Measurements from ENCODE around the gene TFDP2. TPM values are rescaled to one million over a fixed set of nuclear protein-coding genes. Genes with fewer than 3 reads are reported as not detected.
A peak's percentile ranks its signal among the peaks of the same experiment; 100 is the strongest.

TFDP2 gene, protein sequence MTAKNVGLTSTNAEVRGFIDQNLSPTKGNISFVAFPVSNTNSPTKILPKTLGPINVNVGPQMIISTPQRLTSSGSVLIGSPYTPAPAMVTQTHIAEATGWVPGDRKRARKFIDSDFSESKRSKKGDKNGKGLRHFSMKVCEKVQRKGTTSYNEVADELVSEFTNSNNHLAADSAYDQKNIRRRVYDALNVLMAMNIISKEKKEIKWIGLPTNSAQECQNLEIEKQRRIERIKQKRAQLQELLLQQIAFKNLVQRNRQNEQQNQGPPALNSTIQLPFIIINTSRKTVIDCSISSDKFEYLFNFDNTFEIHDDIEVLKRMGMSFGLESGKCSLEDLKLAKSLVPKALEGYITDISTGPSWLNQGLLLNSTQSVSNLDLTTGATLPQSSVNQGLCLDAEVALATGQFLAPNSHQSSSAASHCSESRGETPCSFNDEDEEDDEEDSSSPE
- 41.3 TPM for total RNA-seq
- long read RNA-seq, full-length matches to known transcripts: 5 of 29 reads
- long read RNA-seq, partial matches to known transcripts: 6 of 29 reads
- long read RNA-seq, other reads (novel, unspliced or antisense): 18 of 29 reads

DNA sequence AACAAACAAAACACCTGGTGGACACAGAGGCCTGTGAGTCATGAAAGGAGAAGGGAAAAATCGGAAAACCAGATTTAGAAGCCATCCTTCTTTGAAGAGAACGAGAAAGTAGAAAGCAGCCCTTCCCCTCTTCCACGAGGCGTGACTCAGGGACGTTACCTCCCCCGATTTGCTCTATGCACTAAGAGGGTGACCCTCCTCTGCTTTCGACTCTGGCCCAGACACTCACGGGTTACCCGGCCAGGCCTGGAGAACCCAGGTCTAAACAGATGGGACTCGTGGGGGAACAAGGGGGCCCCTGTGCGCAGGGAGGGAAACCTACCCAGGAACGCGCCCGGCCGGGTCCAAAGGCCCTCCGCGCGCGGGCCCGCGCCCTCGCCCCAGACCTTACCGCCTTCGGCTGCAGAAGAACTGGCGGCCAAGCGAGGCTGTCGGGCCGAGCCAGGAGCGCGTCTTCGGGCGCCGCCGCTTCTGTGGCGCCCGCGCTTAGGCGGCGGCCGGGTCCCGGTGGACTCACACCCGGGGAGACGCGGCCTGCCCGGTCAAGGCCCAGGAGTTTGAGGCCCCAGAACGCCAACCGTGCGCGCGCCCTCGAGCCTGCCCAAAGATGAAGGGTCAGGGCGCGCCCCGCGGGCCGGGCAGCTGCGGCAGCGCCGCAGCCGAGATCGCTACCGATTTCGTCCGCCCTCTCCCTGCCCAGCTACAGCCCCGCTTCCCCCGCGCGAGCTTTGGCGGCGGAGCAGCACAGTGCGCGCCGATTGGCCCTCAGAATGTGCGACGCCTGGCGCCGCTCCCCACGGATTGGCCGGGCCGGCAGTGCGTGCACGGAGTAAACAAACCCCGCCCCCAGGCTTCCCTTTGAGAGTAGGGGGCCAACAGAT lies at the start of gene TFDP2:
TSS of gene TFDP2 (minus strand) at position 753 of the 881 bp plus-strand sequence. CDS start 47,795 bp downstream, outside the sequence.
- H3K4me3 ChIP-seq: peak within 1 kb of the TSS; percentile 86
- peak; percentile 94 for DNase-seq
- intact Hi-C loops (cut with DNase I): no loop called here
- ATAC-seq: peak; percentile 99 to 100
- H3K27ac ChIP-seq: peak within 1 kb of the TSS; percentile 89
- H3K36me3 ChIP-seq: no peaks in the 10 kb centered on the region
- H3K27me3 ChIP-seq (ENCODE audit: low read depth): no peaks in the 10 kb centered on the region
- TF ChIP-seq, protein P1, sequence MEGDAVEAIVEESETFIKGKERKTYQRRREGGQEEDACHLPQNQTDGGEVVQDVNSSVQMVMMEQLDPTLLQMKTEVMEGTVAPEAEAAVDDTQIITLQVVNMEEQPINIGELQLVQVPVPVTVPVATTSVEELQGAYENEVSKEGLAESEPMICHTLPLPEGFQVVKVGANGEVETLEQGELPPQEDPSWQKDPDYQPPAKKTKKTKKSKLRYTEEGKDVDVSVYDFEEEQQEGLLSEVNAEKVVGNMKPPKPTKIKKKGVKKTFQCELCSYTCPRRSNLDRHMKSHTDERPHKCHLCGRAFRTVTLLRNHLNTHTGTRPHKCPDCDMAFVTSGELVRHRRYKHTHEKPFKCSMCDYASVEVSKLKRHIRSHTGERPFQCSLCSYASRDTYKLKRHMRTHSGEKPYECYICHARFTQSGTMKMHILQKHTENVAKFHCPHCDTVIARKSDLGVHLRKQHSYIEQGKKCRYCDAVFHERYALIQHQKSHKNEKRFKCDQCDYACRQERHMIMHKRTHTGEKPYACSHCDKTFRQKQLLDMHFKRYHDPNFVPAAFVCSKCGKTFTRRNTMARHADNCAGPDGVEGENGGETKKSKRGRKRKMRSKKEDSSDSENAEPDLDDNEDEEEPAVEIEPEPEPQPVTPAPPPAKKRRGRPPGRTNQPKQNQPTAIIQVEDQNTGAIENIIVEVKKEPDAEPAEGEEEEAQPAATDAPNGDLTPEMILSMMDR (IDR thresholded peaks at IDR 0.05): no peak
- no peaks in the 10 kb centered on the region for H3K9me3 ChIP-seq
- H3K4me1 ChIP-seq: peaks cover 15% of the 10 kb centered on the region

DNA sequence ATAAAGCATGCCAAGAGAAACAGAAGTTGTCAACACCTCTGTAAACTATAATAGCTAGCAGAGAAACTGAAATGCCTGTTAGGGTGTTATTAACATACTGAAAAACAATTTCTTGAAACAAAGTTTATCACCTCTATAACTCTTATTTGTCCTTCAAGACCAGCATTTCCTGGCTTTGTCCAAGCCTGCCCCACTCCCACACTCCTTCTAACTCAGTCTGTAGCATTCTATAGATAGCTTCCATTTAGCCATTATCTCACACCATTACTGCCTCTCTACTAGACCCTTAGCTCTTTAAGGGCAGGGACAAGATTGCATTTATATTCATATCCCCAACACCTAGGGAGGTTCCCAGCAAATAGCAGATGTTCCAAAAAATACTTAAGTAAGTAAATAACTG lies 39.5 kb upstream of the TFDP2 start:
- ATAC-seq: no peak
- no peak overlapping the region for H3K4me3 ChIP-seq
- peaks cover 21% of the 10 kb centered on the region for H3K36me3 ChIP-seq
- H3K27me3 ChIP-seq (ENCODE audit: low read depth): no peaks in the 10 kb centered on the region
- H3K27ac ChIP-seq: no peak overlapping the region
- no peaks in the 10 kb centered on the region for H3K4me1 ChIP-seq
- TF ChIP-seq, protein P1 (IDR thresholded peaks at IDR 0.05): no peak
- intact Hi-C loops (cut with DNase I): no loop called here
- no peaks in the 10 kb centered on the region for H3K9me3 ChIP-seq
- DNase-seq: no peak

DNA sequence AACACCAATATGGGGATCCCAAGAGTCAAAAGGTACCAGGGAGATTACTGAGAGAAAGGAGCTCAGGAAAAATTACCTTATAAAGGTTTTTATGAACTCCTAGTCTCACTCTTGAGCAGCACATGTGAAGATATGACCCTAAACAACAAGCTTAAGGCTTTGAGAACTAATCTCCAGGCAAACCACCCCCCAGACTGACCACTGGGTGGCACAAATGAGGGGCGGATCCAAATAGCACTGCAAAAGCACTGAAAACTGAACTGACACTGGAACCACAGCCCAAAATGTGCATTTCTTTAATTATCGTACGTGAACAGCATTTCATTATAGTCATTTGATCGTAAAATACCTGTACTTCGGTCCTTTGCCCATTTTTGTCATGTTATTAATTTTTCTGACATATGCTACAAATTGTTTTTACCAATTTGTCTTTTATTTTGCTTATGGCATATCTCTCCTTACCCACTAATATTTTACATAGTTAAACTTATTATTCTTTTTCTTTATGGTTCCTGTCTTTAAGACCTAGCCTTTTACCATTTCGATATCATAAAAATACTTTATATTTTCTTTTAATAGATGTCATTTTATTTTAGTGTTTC lies 31.5 kb upstream of the TFDP2 start:
- Histone ChIP-seq H3K4me1 (no peaks in the 10 kb centered on the region), H3K9me3 (no peaks in the 10 kb centered on the region), H3K36me3 (peaks cover 69% of the 10 kb centered on the region), H3K27me3 (ENCODE audit: low read depth) (no peaks in the 10 kb centered on the region), H3K27ac (no peak overlapping the region), H3K4me3 (no peak overlapping the region)
- intact Hi-C loops (cut with DNase I): no loop called here
- TF ChIP-seq, protein P1 (IDR thresholded peaks at IDR 0.05): peak; percentile 50
- DNase-seq (no peak), ATAC-seq (peak in 1 of 2 donors; percentile 45)

DNA sequence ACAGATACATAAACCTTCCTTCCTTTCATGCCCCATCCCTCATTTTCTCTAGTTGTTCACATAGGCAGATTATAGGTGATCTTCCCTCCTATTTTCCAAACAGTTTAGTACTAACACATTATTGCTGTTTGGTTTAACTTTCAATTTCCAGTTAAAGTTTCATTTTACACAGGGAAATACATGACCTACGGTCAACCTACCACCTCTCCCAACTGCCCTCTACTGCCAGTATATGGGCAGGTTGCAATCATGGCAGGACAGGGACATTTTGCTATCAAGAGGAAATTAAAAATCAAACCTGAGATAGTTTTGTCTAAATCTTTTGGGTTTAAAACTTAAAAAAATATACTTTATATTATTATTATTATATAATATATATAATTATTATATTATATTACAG lies 26.1 kb upstream of the TFDP2 start:
- Histone ChIP-seq H3K9me3 (no peaks in the 10 kb centered on the region), H3K27me3 (ENCODE audit: low read depth) (no peaks in the 10 kb centered on the region), H3K27ac (no peak overlapping the region), H3K36me3 (peaks cover 64% of the 10 kb centered on the region), H3K4me3 (no peak overlapping the region), H3K4me1 (no peaks in the 10 kb centered on the region)
- TF ChIP-seq, protein P1 (IDR thresholded peaks at IDR 0.05): no peak
- ATAC-seq (no peak), DNase-seq (no peak)
- intact Hi-C loops (cut with DNase I): no loop called here

DNA sequence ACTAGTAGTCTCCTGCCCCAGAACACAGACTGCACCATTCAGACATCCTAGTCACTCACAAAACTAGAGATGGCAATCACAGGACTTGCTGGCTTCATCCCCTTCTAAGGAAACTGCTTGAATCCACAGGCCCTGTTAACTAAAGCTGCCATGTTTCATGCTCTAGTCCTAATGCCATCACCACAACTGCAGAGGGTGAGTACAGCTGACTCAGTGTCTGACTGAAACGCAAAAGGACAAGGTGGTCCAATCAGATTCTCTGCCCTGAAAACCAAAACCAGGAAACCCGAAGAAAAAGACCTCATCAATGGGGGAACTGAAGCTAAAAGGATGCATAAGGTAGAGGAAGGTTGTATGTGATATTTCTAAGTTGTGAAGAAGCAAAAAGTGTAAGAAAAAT lies 25.2 kb upstream of the TFDP2 start:
- H3K4me1 ChIP-seq: no peaks in the 10 kb centered on the region
- peaks cover 64% of the 10 kb centered on the region for H3K36me3 ChIP-seq
- TF ChIP-seq, protein P1 (IDR thresholded peaks at IDR 0.05): no peak
- no peaks in the 10 kb centered on the region for H3K9me3 ChIP-seq
- H3K4me3 ChIP-seq: no peak overlapping the region
- ATAC-seq (no peak), DNase-seq (no peak)
- H3K27me3 ChIP-seq (ENCODE audit: low read depth): no peaks in the 10 kb centered on the region
- no peak overlapping the region for H3K27ac ChIP-seq
- intact Hi-C loops (cut with DNase I): no loop called here
